GM21717 (cell line): Measurements from ENCODE around the gene DDX51.

ENCODE experiments used
- ATAC-seq: cut with Tn5 transposase; IDR thresholded peaks from one replicate; pipeline ENCODE4 v1.9.1; 2021; ENCODE audit warnings: mild to moderate bottlenecking, moderate library complexity; ENCODE audit not compliant: unreplicated experiment

Gene DDX51

GRCh38 chr12:132144115-132144809 is at the start of gene DDX51, which contains the start of gene NOC4L:
TSS of gene DDX51 (minus strand) at chr12:132144319. CDS start at chr12:132144296, 23 bp downstream.
TSS of gene NOC4L (plus strand) at chr12:132144457. CDS start at chr12:132144489, 32 bp downstream.
- ATAC-seq, result peak; percentile 65

- no peak for ATAC-seq
Observed at GRCh38 chr12:132191715-132192553, 47.8 kb upstream of the DDX51 start.

GRCh38 chr12:132190834-132191500 is 46.8 kb upstream of the DDX51 start:
- no peak for ATAC-seq

GRCh38 chr12:132190012-132190755 is 46.1 kb upstream of the DDX51 start:
- ATAC-seq, result peak; percentile 27

- ATAC-seq, result peak; percentile 85
Observed at GRCh38 chr12:132189378-132190011, 45.4 kb upstream of the DDX51 start.

- ATAC-seq, result no peak
Observed at GRCh38 chr12:132188916-132189325, 44.8 kb upstream of the DDX51 start.

GRCh38 chr12:132188451-132188901 is 44.4 kb upstream of the DDX51 start:
- ATAC-seq, result no peak

- ATAC-seq, result no peak
Observed at GRCh38 chr12:132187646-132188450, 43.7 kb upstream of the DDX51 start.

- ATAC-seq, result no peak
Observed at GRCh38 chr12:132186857-132187620, 42.9 kb upstream of the DDX51 start.

GRCh38 chr12:132186208-132186856 is 42.2 kb upstream of the DDX51 start:
- no peak for ATAC-seq

GRCh38 chr12:132185705-132186104 is 41.6 kb upstream of the DDX51 start:
- ATAC-seq, result no peak

- no peak for ATAC-seq
Observed at GRCh38 chr12:132182711-132183365, 38.7 kb upstream of the DDX51 start.

- no peak for ATAC-seq
Observed at GRCh38 chr12:132182206-132182710, 38.1 kb upstream of the DDX51 start.

GRCh38 chr12:132181570-132182200 is 37.6 kb upstream of the DDX51 start:
- ATAC-seq, result no peak

- ATAC-seq, result no peak
Observed at GRCh38 chr12:132180648-132181546, 36.8 kb upstream of the DDX51 start.
